GM12801 (cell line): Measurements from ENCODE around the gene METTL22.

ENCODE experiments used
- CTCF ChIP-seq: IDR thresholded peaks from one replicate; pipeline ENCODE4 v1.5.1; 2011; ENCODE audit warnings: control low read depth; ENCODE audit not compliant: insufficient read length; ENCODE audit errors: extremely low read depth

Gene METTL22

GRCh38 chr16:8679151-8679550 is 57.7 kb downstream of the METTL22 start:
- no peak for TF ChIP-seq CTCF

DNA sequence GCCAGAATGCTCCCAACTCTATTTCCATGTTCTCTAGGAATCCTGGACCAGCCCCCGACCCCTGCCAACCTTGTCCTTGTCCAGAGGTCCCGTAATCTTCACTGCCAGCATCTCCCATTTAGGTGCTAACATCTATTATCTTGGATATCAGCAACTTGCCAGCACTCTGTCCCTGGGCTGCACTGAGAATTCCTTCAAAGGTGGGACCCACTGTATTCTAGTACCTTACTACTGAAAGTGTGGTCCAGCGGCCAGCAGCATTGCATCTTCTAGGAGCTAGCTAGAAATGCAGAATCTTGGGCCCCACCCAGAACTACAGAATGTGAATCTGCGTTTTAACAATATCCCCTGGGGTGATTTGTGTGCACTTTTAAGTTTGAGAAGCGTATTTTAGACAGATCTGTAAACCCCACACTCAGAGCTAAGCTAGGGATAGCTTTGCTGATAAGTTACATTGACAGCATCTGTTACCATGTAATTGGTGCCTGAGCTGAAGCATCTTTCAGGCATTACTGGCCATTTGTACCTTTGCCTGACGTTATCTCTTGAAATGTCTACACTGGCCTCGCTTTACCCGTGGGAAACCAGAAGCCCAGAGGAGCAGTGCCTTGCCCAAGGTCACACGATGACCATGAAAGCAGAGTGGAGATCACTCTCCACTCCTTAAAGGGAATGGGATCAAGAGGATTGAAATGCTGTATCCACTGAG is 61.2 kb downstream of the METTL22 start:
- TF ChIP-seq CTCF = no peak

GRCh38 chr16:8683640-8684039 is 62.1 kb downstream of the METTL22 start:
- TF ChIP-seq CTCF = no peak

- TF ChIP-seq CTCF = no peak
Observed at GRCh38 chr16:8685617-8686016, 64.1 kb downstream of the METTL22 start.

DNA sequence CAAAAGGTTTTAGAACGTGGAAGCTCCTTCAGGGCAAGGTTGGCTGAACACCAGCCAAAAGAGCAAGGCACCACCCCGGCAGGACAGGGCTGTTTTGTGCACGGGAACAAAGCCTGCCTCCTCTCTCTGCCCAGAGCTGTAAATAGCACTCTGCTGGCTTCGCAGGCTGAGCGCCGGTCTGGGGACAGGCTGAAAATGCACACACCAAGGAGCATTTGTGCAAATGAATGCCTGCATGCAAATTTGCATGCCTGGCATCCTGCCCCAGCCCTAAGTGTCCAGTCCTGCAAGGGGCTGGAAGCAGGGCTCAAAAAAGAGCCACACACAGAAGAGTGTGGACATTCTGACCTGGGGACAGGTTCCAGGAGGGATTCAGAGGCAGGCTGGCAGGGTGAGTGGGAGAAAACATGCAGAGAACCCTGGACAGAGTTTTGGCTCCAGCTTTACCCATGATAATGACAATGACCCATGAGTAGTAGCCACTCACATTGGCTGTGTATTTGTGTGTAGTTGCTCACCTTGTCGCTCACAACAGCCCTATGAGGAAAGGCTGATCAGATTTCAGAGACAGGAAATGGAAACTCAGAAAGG is 64.6 kb downstream of the METTL22 start:
- no peak for TF ChIP-seq CTCF

- no peak for TF ChIP-seq CTCF
Observed at GRCh38 chr16:8686879-8687278, 65.4 kb downstream of the METTL22 start.

- TF ChIP-seq CTCF = no peak
Observed at GRCh38 chr16:8689686-8690085, 68.2 kb downstream of the METTL22 start.
